NCI-H524 treated with DMSO at 0.1 percent for 48 hours (cell line): ENCODE measurements around the gene NENF.
"Not testable (repeated sequence)": the region's sequence is repeated elsewhere in the genome, so short reads cannot be mapped to it uniquely, and the experiment has no call there.

Experiments
- DNase-seq: peaks from one replicate; lab custom pipeline; 2025; lab: John Stamatoyannopoulos, UW

NENF gene

DNA sequence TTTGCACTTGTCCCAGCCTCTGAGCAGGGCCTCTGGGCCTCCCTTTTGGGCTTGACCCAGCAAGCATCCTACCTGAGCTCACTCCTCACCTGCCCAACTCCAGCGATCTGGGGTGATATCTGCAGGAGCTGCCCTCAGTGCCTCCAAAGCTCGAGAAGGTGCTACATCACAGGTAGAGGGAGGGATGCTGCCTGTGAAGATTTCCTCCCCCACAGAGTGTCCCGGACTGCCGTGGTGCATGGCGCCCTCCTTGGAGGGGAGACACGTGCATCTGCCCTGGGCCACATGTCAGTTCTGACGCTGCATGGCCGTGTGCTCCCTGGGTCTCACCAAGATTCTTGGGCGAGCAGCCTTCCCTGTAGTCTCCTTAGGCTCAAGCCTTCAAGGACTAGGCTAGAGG lies 27.7 kb downstream of the NENF start:
- no peak for DNase-seq

DNA sequence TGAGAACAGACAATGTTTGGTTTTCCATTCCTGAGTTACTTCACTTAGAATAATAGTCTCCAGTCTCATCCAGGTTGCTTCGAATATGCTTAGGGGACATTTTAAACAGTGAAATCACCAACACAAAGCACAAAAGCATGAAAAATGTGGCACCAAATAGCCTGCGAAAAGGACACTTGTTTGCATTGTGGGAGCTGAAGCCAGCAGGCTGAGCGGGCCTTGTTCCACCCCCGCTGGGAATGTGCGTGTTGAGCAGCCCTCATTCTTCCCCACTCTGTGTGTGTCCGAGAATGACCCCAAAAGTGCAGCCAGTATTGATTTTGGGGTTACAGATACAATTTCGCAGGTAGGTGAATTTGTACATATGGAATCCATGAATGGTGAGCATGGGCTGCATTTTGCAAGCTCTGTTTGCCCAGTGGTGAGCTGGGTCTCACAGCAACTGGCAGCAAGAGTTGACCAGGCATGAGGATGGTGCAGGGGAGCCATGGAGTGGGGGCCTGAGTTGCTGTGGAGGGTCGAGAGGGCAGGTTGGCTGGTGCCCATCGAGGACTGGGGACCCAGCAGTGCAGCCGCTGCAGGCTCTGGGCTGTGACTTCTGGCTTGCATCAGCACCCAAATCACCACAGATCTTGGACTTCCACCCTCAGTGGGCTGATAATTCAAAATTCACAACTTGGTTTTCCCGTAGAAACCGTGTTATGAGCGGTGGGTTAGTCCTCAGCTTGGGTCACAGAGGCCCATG lies 29.4 kb downstream of the NENF start:
- DNase-seq: no peak

DNA sequence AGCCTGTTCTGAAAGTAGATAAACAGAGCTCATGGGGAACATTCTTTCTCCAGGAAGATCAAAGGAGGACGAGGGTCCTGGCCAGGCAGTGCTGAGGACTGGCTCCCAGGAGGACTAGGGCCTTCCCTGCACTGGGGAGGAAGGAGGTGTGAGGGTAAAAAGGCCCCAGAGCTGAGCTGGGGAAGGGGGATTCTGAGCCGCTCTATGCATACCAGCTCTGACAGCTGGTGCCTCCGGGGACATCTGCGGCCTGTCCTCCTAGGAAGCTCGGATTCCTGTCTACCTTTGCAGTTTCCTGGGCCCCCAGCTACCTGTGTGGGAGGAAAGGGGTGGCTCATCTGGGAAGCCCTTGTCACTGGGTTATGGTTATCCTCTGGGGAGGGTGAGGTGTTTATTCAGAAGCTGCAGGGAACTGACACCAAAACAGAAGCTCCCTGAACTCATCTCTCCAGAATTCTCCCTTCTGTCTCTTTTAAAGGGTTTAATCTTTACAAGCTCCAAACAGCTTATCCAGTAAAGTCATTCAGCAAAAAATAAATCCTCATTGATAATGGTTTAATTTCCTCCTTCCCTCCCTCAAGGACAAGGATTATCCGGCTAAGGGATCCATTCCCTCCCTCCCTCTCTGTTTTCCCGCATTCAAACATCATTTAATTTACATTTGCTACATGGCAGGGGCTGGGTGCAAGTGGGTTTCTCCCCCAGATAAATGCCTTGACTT lies 31.0 kb downstream of the NENF start:
- no peak for DNase-seq

DNA sequence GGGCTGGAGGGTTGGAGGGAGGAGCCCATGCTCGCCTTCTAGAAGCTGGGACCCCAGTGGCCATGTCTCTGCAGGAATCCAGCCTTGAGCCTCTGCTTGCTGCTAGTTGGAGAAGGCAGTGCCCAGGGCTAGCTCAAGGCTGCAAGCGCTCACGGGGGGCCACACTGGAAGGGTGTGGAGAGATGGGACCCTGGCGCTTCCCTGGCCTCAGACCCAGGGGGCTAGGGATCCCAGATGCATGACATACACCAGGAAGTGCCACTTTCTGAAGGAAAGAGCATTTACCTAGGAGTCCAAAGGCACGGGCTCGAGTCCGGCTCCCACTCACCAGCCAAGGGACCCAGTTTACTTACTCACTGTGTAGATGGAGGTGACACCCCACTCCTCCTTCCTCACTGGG lies 32.6 kb downstream of the NENF start:
- DNase-seq: no peak

DNA sequence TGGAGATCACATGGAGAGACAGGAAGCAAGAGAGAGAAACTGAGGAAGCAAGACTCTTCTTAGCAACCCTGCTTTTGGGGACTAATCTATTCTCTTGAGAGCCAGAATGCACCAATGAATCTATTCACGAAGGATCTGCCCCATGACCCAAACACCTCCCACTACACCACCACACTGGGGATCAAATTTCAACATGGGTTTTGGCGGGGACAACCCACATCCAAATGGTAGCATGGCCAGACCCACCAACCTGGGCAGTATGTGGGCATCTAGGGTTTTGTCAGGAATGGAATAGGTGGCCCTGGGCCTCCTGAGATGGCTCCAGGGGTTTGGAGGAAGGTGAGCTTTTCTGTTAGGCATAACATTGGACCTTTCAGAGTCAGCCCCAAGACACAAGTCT lies 33.7 kb downstream of the NENF start:
- no peak for DNase-seq

DNA sequence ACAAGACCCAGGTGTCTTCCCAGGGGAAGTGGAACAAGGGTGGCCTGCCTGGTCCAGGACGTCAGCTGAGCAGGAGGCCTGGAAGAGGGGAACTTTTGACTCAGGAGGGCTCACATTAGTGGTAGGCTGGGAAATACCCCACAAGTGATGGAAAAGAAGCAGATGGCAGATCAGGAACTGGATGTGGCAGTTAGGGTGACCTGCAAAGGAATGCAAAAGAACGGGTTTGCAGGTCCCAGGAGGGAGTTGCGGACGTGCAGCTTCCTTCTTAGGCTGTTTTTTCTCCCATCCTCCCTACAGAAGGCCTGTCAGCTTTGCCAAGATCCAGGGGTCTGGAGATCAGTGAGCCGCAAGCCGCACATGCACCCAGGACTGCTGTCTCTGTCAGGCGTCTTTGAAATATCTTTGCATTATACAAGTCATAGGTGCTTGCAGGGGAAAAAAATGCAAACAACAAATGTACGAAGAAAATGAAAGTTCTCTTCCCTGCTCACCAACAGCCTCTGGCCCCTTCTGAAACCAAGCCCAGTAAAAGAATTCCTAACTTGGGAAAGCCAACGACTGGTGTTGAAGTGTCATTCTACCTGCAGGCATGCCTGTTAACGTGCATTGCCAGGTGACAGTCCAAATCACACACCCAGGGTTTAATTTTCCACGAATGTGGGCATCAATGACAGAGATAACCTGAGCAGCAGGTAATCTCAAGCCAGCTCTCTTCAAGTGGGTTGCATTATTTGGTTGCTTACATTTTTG lies 34.4 kb downstream of the NENF start:
- DNase-seq: no peak

DNA sequence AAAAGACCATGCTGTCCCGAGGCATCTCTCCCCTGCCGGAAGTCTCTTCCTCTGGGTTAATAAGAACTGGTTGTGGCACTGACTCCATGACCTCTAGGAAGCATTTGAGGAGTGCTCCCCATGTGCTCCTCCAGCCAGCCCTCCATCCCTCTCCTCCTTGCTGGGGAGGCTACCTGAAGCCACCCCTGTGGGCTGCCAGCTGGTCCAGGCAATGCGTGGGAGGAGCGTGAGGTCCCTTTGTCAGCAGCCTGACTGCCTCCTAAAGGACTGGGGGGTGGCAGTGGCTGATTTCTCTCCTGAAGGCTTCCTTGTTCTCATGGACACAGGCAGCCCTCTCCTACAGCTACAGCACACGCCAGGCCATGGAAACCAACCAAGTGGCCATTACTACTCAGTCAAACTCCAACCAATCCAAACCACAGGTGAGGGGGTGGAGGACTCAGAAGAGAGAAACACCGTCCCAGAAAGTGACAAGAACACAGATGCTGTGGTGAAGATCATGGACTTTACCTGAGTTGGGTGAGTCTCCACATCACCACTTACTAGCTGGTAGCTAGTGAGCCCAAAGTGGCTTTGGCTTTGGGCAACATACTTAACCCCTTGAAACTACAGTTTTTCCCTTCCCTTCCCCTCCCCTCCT lies 35.2 kb downstream of the NENF start:
- no peak for DNase-seq

DNA sequence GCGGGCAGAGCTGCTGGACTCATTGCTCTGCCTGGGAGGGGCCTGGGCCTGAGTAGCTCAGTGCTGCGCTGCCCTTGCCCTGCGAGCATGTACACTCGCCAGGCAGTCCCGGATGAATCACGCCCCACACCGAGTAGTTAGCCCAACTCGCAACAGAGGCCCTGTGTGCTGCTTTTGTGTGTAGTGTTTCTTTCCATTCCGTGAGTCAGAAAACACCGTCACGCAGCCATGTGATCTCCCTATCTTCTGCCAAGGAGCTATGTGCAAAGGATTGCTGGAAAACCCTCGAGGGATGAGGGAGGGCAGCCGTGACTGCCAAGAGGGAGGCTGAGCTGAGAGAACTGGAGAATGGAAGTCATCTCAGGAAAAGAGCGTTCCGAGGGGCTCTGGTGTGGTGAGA lies 37.3 kb downstream of the NENF start:
- no peak for DNase-seq

DNA sequence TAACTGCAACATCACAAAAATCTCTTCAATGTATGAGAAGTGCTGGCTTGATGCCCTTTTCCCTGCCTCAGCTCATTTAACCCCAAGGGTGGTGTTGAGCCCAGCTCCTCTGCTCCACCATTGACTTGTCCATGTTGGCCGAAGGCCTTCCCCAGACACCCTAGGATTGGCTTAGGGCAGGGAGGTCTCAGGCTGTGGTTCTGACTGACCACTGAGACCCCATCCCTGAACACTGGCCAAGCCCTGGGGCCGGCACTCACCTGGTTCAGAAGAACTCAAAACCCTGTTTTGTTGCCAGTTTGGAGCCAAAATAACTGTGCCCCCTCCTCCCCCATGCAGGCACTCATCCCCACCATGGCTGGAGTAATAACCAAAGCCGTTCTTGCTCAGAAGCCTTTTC lies 38.6 kb downstream of the NENF start:
- DNase-seq: no peak

DNA sequence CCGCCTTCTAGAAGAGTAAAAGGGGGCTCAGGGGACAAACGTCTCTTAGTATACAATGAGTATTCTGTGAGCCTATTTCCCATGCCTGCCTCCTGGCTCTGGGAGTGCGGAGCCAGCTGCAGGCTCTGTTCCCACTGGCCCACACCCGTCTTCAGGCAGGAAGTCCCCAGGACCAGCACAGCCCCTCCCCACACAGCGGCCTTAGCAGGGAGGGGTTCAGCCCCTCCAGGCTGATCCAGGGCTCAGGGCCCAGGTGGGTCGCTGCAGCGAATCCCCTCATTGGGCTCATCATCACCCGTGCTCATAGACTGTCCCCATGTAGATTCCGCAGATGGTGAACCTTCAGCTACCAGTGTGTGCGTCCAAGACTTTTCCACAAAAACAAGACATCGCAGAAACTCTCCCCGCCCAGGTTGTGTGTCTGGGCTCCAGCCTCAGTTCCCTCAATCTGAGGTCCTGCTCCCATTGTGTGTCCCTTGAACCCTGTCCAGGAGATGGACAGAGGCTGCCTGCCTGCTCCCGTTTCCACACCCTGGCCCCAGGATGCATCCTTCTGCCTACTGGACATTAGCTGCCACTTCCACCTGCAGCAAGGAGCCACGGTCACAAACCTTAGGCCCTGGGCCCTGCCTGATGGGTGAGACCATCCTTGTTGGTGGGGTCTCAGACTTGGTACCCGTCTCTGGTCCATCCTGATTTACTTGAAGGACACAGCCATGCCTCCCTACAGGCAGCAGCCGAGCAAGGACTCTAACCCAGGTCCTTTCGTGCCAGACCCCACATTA lies 39.4 kb downstream of the NENF start:
- no peak for DNase-seq

DNA sequence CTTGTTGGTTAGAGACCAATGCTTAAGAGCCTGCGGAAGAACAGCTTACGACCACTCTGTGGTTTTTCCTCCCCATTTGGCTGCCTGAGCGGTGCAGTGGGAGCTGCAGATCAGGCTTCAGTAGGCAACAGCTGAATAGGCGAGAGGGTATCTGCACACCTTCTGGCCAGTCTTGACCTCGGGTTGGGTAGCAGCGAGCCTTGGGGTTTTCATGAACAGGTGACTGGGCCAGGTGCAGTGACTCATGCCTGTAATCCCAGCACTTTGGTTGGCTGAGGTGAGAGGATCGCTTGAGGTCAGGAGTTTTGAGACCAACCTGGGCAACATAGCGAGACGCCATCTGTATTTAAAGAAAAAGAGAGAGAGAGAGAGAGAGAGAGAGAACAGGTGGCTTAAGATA lies 41.0 kb downstream of the NENF start:
- no peak for DNase-seq

DNA sequence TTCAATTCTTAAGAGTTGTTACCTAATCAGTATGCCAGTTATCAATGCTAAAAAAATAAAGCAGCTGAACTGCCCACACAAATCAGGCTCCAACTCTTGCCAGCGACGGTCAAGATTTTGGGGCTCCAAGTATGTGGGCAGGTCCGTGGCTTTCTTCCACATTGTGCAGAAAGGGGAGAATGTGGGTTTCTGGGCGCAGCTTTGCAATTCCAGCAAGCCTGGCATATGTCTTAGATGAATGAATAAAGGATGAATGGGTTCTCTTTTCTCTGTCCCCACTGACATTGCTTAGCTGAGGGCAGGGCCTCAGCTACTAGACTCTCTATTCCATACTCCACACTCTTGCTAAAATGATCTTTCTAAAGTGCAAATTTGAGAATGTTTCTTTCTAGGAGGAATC lies 42.4 kb downstream of the NENF start:
- DNase-seq: no peak

DNA sequence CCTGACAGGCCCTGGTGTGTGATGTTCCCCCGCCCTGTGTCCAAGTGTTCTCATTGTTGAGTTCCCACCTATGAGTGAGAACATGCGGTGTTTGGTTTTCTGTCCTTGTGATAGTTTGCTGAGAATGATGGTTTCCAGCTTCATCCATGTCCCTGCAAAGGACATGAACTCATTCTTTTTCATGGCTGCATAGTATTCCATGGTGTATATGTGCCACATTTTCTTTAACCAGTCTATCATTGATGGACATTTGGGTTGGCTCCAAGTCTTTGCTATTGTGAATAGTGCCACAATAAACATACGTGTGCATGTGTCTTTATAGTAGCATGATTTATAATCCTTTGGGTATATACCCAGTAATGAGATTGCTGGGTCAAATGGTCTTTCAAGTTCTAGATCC lies 43.1 kb downstream of the NENF start:
- DNase-seq: not testable (repeated sequence)

DNA sequence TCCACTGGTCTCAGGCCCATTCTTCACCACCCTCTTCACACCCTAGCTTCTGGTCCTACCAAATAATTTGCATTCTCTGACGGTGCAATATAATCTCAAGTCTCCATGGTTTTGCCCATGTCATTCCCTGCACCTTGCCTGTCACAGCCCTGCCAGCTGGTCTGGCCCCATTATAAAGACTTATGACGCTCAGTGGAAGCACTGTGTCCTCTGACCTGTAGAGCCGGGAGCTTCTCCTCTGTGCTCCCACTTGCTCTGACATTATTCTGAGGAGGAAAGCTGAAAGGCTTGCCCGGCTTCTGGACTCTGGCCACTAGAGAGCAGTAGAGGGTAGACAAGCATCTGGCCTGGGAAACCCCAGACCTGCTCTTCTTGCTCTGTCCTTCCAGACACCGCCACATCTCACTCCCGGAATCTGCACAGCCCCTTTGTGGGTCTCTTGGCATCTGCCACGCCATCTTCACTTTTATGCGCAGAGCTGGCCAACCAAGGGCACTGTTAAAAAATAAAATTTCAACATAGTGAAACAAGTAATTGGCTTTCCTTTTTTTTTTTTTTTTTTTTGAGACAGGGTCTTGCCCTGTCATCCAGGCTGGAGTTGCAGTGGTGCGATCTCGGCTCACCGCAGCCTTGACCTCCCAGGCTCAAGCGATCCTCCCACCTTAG lies 44.4 kb downstream of the NENF start:
- DNase-seq: peak; percentile 46

DNA sequence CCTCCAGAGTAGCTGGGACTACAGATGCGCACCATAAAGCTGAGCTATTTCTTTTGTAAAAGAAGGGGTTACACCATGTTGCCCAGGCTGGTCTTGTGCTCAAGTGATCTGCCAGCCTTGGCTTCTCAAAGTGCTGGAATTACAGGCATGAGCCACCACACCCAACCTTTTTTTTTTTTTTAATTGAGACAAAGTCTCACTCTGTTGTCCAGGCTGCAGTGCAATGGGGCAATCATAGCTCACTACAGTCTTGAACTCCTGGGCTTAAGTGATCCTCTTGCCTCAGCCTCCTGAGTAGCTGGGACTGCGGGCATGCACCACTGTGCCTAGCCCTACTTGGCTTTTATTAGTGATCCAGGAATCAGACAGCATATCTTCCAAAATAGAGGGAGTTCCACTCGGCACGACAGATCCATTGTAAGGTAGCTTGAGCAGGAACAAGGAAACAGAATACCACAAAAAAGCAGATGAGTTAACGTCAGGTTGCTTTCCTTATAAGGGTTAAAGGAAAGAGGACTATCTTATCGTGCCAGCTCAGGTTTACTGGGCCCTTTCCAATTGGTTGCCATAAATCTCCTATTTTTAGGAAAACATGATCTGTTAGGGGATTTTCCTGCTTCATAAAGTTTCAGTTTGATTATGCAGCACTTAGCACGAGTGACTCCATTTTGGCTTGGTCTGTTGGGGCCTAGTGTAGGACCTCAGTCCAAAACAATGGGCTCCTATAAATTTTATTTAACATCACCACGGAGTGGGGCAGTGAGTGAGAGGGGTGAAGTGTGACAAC lies 45.2 kb downstream of the NENF start:
- no peak for DNase-seq

DNA sequence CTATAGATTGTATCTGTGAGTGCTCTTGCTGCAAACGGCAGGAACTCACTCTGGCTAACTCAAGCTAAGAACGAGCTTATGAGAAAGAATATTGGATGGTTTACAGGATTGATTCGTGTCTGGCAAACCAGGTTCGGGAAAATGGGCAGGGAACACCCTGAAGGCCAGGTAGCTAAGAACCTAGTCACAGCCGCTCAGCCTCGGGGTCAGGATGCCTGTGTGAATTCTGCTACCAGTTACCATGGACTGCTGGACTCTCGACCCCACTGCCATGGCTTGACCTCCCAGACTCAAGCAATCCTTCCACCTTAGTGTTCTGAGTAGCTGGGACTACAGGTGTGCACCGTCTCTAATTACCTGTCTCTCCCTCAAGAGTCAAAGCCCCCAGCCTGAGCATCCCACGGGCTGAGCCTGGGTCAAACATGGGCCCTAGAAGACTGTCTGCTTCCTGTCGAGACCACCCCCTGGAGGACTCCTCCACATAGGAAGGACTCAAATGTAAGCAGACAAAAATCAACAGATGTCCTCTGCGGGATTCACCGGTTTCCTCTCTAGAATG lies 45.8 kb downstream of the NENF start:
- no peak for DNase-seq

DNA sequence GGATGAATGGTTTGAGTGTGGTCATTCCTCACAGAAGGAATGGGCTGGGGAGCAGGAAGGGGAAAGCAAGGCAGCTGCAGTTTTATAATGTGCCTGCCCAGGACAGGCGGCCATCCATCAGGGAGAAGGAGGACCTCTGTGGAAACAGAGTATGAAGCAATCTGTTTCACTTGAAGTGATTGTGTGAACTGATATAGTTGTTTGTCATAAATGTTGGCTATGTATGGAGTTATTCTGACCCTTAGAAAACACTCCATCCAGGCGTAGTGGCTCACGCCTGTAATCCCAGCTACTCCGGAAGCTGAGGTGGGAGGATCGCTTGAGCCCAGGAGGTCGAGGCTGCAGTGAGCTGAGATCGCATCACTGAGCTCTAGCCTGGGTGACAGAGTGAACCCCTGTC lies 46.5 kb downstream of the NENF start:
- DNase-seq: no peak

DNA sequence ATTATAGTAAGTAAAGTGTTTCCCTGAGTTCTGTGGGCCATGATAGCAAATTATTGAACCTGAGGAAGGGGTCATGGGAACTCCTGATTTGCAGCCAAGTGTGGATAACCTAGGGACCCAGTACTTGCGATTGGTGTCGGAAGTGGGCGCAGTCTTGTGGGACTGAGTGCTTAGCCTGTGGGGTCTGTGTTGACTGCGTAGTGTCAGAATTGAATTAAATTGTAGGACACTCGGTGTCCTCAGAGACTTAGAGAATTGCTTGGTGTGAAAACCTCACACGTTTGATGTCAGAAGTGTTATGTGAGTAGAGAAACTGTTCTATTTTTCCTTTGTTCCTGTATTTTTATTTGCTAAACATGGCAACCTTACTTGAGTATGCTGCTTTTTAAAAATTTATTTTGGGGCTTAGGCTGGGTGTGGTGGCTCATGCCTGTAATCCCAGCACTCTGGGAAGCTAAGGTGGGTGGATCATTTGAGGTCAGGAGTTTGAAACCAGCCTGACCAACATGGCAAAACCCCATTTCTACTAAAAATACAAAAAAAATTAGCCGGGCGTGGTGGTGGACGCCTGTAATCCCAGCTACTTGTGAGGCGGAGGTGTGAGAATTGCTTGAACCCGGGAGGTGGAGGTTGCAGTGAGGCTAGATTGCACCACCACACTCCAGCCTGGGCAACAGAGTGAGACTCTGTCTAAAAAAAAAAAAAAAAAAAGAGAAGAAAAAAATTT lies 48.2 kb downstream of the NENF start:
- not testable (repeated sequence) for DNase-seq

DNA sequence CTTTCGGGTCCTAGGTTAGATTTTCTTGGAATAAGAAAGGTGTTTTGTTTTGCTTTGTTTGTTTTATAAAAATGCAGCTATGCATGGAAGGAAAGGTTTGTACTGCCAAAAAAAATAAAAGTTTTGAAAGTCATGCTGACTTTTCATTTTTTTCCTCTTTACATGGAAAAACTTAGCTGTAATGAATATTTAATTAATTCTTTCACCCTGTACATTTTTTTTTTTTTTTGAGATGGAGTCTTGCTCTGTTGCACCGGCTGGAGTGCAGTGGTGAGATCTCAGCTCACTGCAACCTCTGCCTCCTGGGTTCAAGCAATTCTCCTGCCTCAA lies 48.7 kb downstream of the NENF start:
- DNase-seq: no peak
